ENCODE results near the gene ASB3. TPM values are rescaled to one million over a fixed set of nuclear protein-coding genes. Genes with fewer than 3 reads are reported as not detected.
"Not testable (repeated sequence)": the region's sequence is repeated elsewhere in the genome, so short reads cannot be mapped to it uniquely, and the experiment has no call there.

ASB3 gene
- total and polyA plus RNA-seq, 7 experiments from 2014 or later: 15.0 to 43.2 (median 27.2) TPM

- Mint-ChIP-seq H3K27me3 (no peaks in the 10 kb centered on the region), H3K27ac (no peak overlapping the region), H3K4me3 (no peak overlapping the region), H3K36me3 (peaks cover 12 to 58% (median 38%) of the 10 kb centered on the region in 5 donors), H3K9me3 (no peaks in the 10 kb centered on the region), H3K4me1 (peaks cover 1 to 29% (median 13%) of the 10 kb centered on the region in 7 donors)
- Histone ChIP-seq H3K27ac (ENCODE audit: low read depth, low read length) (no peak overlapping the region), H3K9me3 (ENCODE audit: control insufficient read depth in 2 of 3, low read length in 3 of 3) (no peaks in the 10 kb centered on the region), H3K4me3 (ENCODE audit: low read length) (no peak overlapping the region), H3K27me3 (ENCODE audit: control insufficient read depth in 2 of 2, insufficient read depth in 2 of 2, low read length in 2 of 2) (no peaks in the 10 kb centered on the region), H3K4me1 (ENCODE audit: control insufficient read depth in 2 of 2, insufficient read depth in 2 of 2, low read length in 2 of 2) (no peaks in the 10 kb centered on the region), H3K36me3 (ENCODE audit: control insufficient read depth in 2 of 3, insufficient read depth in 3 of 3, low read length in 3 of 3) (peaks cover 0 to 12% (median 0%) of the 10 kb centered on the region in 3 experiments)
- DNase-seq (no peak), ATAC-seq (no peak)
- CTCF ChIA-PET: no interaction called here
- POLR2A ChIA-PET: no interaction called here
- intact Hi-C loops (cut with micrococcal nuclease): no loop called here
Measured at GRCh38 chr2:53737091-53737490, 49.7 kb downstream of the ASB3 start.

GRCh38 chr2:53729143-53729762 is 57.5 kb downstream of the ASB3 start:
- H3K36me3 ChIP-seq (ENCODE audit: control insufficient read depth in 2 of 3, insufficient read depth in 3 of 3, low read length in 3 of 3): peaks cover 0 to 1% (median 0%) of the 10 kb centered on the region in 3 experiments
- ChIA-PET CTCF (no interaction called here), POLR2A (no interaction called here)
- Mint-ChIP-seq H3K4me1 (peaks cover 2 to 12% (median 6%) of the 10 kb centered on the region in 7 donors), H3K27ac (no peak overlapping the region), H3K9me3 (peaks cover 0 to 4% (median 0%) of the 10 kb centered on the region in 11 donors), H3K4me3 (no peak overlapping the region), H3K27me3 (no peaks in the 10 kb centered on the region), H3K36me3 (peaks cover 4 to 58% (median 49%) of the 10 kb centered on the region in 5 donors)
- H3K27ac ChIP-seq (ENCODE audit: low read depth, low read length): no peak overlapping the region
- H3K9me3 ChIP-seq (ENCODE audit: control insufficient read depth in 2 of 3, low read length in 3 of 3): no peaks in the 10 kb centered on the region
- no peak for ATAC-seq
- no peak overlapping the region for H3K4me3 ChIP-seq (ENCODE audit: low read length)
- DNase-seq: no peak
- H3K4me1 ChIP-seq (ENCODE audit: control insufficient read depth in 2 of 2, insufficient read depth in 2 of 2, low read length in 2 of 2): no peaks in the 10 kb centered on the region
- no peaks in the 10 kb centered on the region for H3K27me3 ChIP-seq (ENCODE audit: control insufficient read depth in 2 of 2, insufficient read depth in 2 of 2, low read length in 2 of 2)
- intact Hi-C loops (cut with micrococcal nuclease): no loop called here

GRCh38 chr2:53727921-53728320 is 58.8 kb downstream of the ASB3 start:
- Mint-ChIP-seq H3K36me3 (peaks cover 3 to 59% (median 46%) of the 10 kb centered on the region in 5 donors), H3K27ac (no peak overlapping the region), H3K4me1 (peaks cover under 1 to 20% (median 8%) of the 10 kb centered on the region in 7 donors), H3K4me3 (no peak overlapping the region), H3K9me3 (peaks cover 0 to 4% (median 0%) of the 10 kb centered on the region in 11 donors), H3K27me3 (no peaks in the 10 kb centered on the region)
- H3K27ac ChIP-seq (ENCODE audit: low read depth, low read length): no peak overlapping the region
- H3K4me3 ChIP-seq (ENCODE audit: low read length): no peak overlapping the region
- no peaks in the 10 kb centered on the region for H3K9me3 ChIP-seq (ENCODE audit: control insufficient read depth in 2 of 3, low read length in 3 of 3)
- no peaks in the 10 kb centered on the region for H3K27me3 ChIP-seq (ENCODE audit: control insufficient read depth in 2 of 2, insufficient read depth in 2 of 2, low read length in 2 of 2)
- no peak for DNase-seq
- ATAC-seq: no peak
- intact Hi-C loops (cut with micrococcal nuclease): no loop called here
- ChIA-PET POLR2A (no interaction called here), CTCF (no interaction called here)
- H3K4me1 ChIP-seq (ENCODE audit: control insufficient read depth in 2 of 2, insufficient read depth in 2 of 2, low read length in 2 of 2): no peaks in the 10 kb centered on the region
- H3K36me3 ChIP-seq (ENCODE audit: control insufficient read depth in 2 of 3, insufficient read depth in 3 of 3, low read length in 3 of 3): no peaks in the 10 kb centered on the region

- POLR2A ChIA-PET: no interaction called here
- Mint-ChIP-seq H3K27ac (peak overlapping the region in 1 of 9 donors; percentile 55), H3K9me3 (peaks cover 0 to 4% (median 0%) of the 10 kb centered on the region in 11 donors), H3K4me3 (no peak overlapping the region), H3K4me1 (peaks cover 4 to 34% (median 17%) of the 10 kb centered on the region in 7 donors), H3K36me3 (peaks cover 3 to 71% (median 46%) of the 10 kb centered on the region in 5 donors), H3K27me3 (no peaks in the 10 kb centered on the region)
- intact Hi-C loops (cut with micrococcal nuclease): no loop called here
- CTCF ChIA-PET: interaction anchor here (0.6 kb wide), 1 partner anchor 1021 kb away, joined by 4 read pairs; no protein-coding TSS in a partner anchor
- Histone ChIP-seq H3K4me1 (ENCODE audit: control insufficient read depth in 2 of 2, insufficient read depth in 2 of 2, low read length in 2 of 2) (no peaks in the 10 kb centered on the region), H3K27ac (ENCODE audit: low read depth, low read length) (no peak overlapping the region), H3K27me3 (ENCODE audit: control insufficient read depth in 2 of 2, insufficient read depth in 2 of 2, low read length in 2 of 2) (no peaks in the 10 kb centered on the region), H3K9me3 (ENCODE audit: control insufficient read depth in 2 of 3, low read length in 3 of 3) (no peaks in the 10 kb centered on the region), H3K4me3 (ENCODE audit: low read length) (no peak overlapping the region), H3K36me3 (ENCODE audit: control insufficient read depth in 2 of 3, insufficient read depth in 3 of 3, low read length in 3 of 3) (no peaks in the 10 kb centered on the region)
- ATAC-seq (no peak), DNase-seq (no peak)
Measured at GRCh38 chr2:53725662-53726061, 61.1 kb downstream of the ASB3 start.

GRCh38 chr2:53724536-53724935 is 62.2 kb downstream of the ASB3 start:
- no peaks in the 10 kb centered on the region for H3K9me3 ChIP-seq (ENCODE audit: control insufficient read depth in 2 of 3, low read length in 3 of 3)
- H3K27ac Mint-ChIP-seq: peak overlapping the region in 1 of 9 donors; percentile 72
- H3K4me1 ChIP-seq (ENCODE audit: control insufficient read depth in 2 of 2, insufficient read depth in 2 of 2, low read length in 2 of 2): no peaks in the 10 kb centered on the region

GRCh38 chr2:53720944-53721343 is 65.8 kb downstream of the ASB3 start:
- peaks cover 20 to 87% (median 67%) of the 10 kb centered on the region in 5 donors for H3K36me3 Mint-ChIP-seq
- POLR2A ChIA-PET: not testable (repeated sequence)

More at GRCh38 chr2:53724536-53724935, 62.2 kb downstream of the ASB3 start:
- intact Hi-C loops (cut with micrococcal nuclease): no loop called here
- H3K36me3 Mint-ChIP-seq: peaks cover 10 to 70% (median 48%) of the 10 kb centered on the region in 5 donors
- Histone ChIP-seq H3K4me3 (ENCODE audit: low read length) (no peak overlapping the region), H3K27me3 (ENCODE audit: control insufficient read depth in 2 of 2, insufficient read depth in 2 of 2, low read length in 2 of 2) (no peaks in the 10 kb centered on the region), H3K36me3 (ENCODE audit: control insufficient read depth in 2 of 3, insufficient read depth in 3 of 3, low read length in 3 of 3) (no peaks in the 10 kb centered on the region), H3K27ac (ENCODE audit: low read depth, low read length) (no peak overlapping the region)
- H3K4me1 Mint-ChIP-seq: peaks cover 4 to 34% (median 19%) of the 10 kb centered on the region in 7 donors
- ChIA-PET CTCF (no interaction called here), POLR2A (no interaction called here)
- H3K27me3 Mint-ChIP-seq: no peaks in the 10 kb centered on the region
- peaks cover 0 to 4% (median 0%) of the 10 kb centered on the region in 11 donors for H3K9me3 Mint-ChIP-seq
- DNase-seq (no peak), ATAC-seq (no peak)
- no peak overlapping the region for H3K4me3 Mint-ChIP-seq

GRCh38 chr2:53715568-53715967 is 71.2 kb downstream of the ASB3 start:
- ATAC-seq (no peak), DNase-seq (no peak)
- no peaks in the 10 kb centered on the region for H3K9me3 ChIP-seq (ENCODE audit: control insufficient read depth in 2 of 3, low read length in 3 of 3)
- peaks cover 3 to 20% (median 7%) of the 10 kb centered on the region in 7 donors for H3K4me1 Mint-ChIP-seq
- no peaks in the 10 kb centered on the region for H3K27me3 Mint-ChIP-seq
- H3K27ac ChIP-seq (ENCODE audit: low read depth, low read length): no peak overlapping the region
- no peak overlapping the region for H3K4me3 ChIP-seq (ENCODE audit: low read length)
- no peak overlapping the region for H3K4me3 Mint-ChIP-seq
- intact Hi-C loops (cut with micrococcal nuclease): no loop called here
- no peaks in the 10 kb centered on the region for H3K27me3 ChIP-seq (ENCODE audit: control insufficient read depth in 2 of 2, insufficient read depth in 2 of 2, low read length in 2 of 2)
- POLR2A ChIA-PET: no interaction called here
- no peak overlapping the region for H3K27ac Mint-ChIP-seq
- H3K4me1 ChIP-seq (ENCODE audit: control insufficient read depth in 2 of 2, insufficient read depth in 2 of 2, low read length in 2 of 2): no peaks in the 10 kb centered on the region
- H3K36me3 Mint-ChIP-seq: peaks cover 19 to 84% (median 82%) of the 10 kb centered on the region in 5 donors
- CTCF ChIA-PET: no interaction called here
- peaks cover 0 to 26% (median 3%) of the 10 kb centered on the region in 3 experiments for H3K36me3 ChIP-seq (ENCODE audit: control insufficient read depth in 2 of 3, insufficient read depth in 3 of 3, low read length in 3 of 3)
- H3K9me3 Mint-ChIP-seq: peaks cover 0 to 18% (median 0%) of the 10 kb centered on the region in 11 donors

More at GRCh38 chr2:53720944-53721343, 65.8 kb downstream of the ASB3 start:
- H3K4me3 Mint-ChIP-seq; H3K27ac Mint-ChIP-seq; H3K27ac ChIP-seq (ENCODE audit: low read depth, low read length); H3K4me1 ChIP-seq (ENCODE audit: control insufficient read depth in 2 of 2, insufficient read depth in 2 of 2, low read length in 2 of 2); DNase-seq; H3K4me3 ChIP-seq (ENCODE audit: low read length); intact Hi-C loops (cut with micrococcal nuclease); CTCF ChIA-PET; H3K9me3 ChIP-seq (ENCODE audit: control insufficient read depth in 2 of 3, low read length in 3 of 3); H3K27me3 ChIP-seq (ENCODE audit: control insufficient read depth in 2 of 2, insufficient read depth in 2 of 2, low read length in 2 of 2); H3K27me3 Mint-ChIP-seq; ATAC-seq: not testable (repeated sequence)
- H3K36me3 ChIP-seq (ENCODE audit: control insufficient read depth in 2 of 3, insufficient read depth in 3 of 3, low read length in 3 of 3): peaks cover 0 to 13% (median 0%) of the 10 kb centered on the region in 3 experiments
- Mint-ChIP-seq H3K9me3 (peaks cover 0 to 18% (median 0%) of the 10 kb centered on the region in 11 donors), H3K4me1 (peaks cover 7 to 45% (median 30%) of the 10 kb centered on the region in 7 donors)
